Embryonic facial prominence (tissue), 1 donor: ENCODE results near the gene TRRAP.

Source experiments
- DNase-seq: peaks from one replicate; pipeline ENCODE4 v3.0.0-alpha.2; 2016; ENCODE audit errors: extremely low spot score

The TRRAP gene

GRCh38 chr7:98946389-98946788 lies 68.1 kb downstream of the TRRAP start:
- DNase-seq = no peak

GRCh38 chr7:98949336-98950044 lies 71.2 kb downstream of the TRRAP start:
- DNase-seq = no peak

GRCh38 chr7:98955992-98956391 lies 77.7 kb downstream of the TRRAP start:
- no peak for DNase-seq

- DNase-seq = no peak
Measured at GRCh38 chr7:98956469-98956868, 78.1 kb downstream of the TRRAP start.

GRCh38 chr7:98956937-98957336 lies 78.6 kb downstream of the TRRAP start:
- no peak for DNase-seq

- no peak for DNase-seq
Measured at GRCh38 chr7:98957766-98958165, 79.4 kb downstream of the TRRAP start.

GRCh38 chr7:98958968-98959367 lies 80.6 kb downstream of the TRRAP start:
- DNase-seq = no peak

GRCh38 chr7:98963305-98963704 lies 85.0 kb downstream of the TRRAP start:
- DNase-seq = no peak

- DNase-seq = no peak
Measured at GRCh38 chr7:98964596-98964995, 86.3 kb downstream of the TRRAP start.

- no peak for DNase-seq
Measured at GRCh38 chr7:98968621-98969020, 90.3 kb downstream of the TRRAP start.

GRCh38 chr7:98969386-98969785 lies 91.1 kb downstream of the TRRAP start:
- no peak for DNase-seq

- no peak for DNase-seq
Measured at GRCh38 chr7:98970016-98970615, 91.8 kb downstream of the TRRAP start.

- no peak for DNase-seq
Measured at GRCh38 chr7:98970805-98971204, 92.5 kb downstream of the TRRAP start.

GRCh38 chr7:98974205-98974604 lies 95.9 kb downstream of the TRRAP start:
- no peak for DNase-seq

- no peak for DNase-seq
Measured at GRCh38 chr7:98974906-98975816, 96.8 kb downstream of the TRRAP start.

- DNase-seq = no peak
Measured at GRCh38 chr7:98976396-98977185, 98.3 kb downstream of the TRRAP start.

GRCh38 chr7:98978672-98979071 lies 100.3 kb downstream of the TRRAP start:
- DNase-seq = no peak

GRCh38 chr7:98981701-98982100 lies 103.4 kb downstream of the TRRAP start:
- DNase-seq = no peak

- DNase-seq = no peak
Measured at GRCh38 chr7:98982686-98983085, 104.4 kb downstream of the TRRAP start.

GRCh38 chr7:98984126-98984525 lies 105.8 kb downstream of the TRRAP start:
- DNase-seq = no peak

- no peak for DNase-seq
Measured at GRCh38 chr7:98985406-98985805, 107.1 kb downstream of the TRRAP start.

- no peak for DNase-seq
Measured at GRCh38 chr7:98985945-98986344, 107.6 kb downstream of the TRRAP start.
